NCI-H2227 treated with DMSO at 0.1 percent for 48 hours (cell line): ENCODE measurements around the gene SRGAP2C.
"Not testable (repeated sequence)": the region's sequence is repeated elsewhere in the genome, so short reads cannot be mapped to it uniquely, and the experiment has no call there.

ENCODE experiments used
- DNase-seq: peaks from one replicate; lab custom pipeline; 2025; lab: John Stamatoyannopoulos, UW

Gene SRGAP2C

GRCh38 chr1:121227544-121228330 lies 43.0 kb downstream of the SRGAP2C start:
- DNase-seq = not testable (repeated sequence)

GRCh38 chr1:121230636-121231035 lies 45.9 kb downstream of the SRGAP2C start:
- not testable (repeated sequence) for DNase-seq

GRCh38 chr1:121232445-121233125 lies 47.8 kb downstream of the SRGAP2C start:
- not testable (repeated sequence) for DNase-seq

GRCh38 chr1:121234090-121234759 lies 49.5 kb downstream of the SRGAP2C start:
- DNase-seq = not testable (repeated sequence)

GRCh38 chr1:121238384-121238783 lies 53.6 kb downstream of the SRGAP2C start:
- not testable (repeated sequence) for DNase-seq

- not testable (repeated sequence) for DNase-seq
Observed at GRCh38 chr1:121243913-121244312, 59.1 kb downstream of the SRGAP2C start.

- not testable (repeated sequence) for DNase-seq
Observed at GRCh38 chr1:121246399-121246798, 61.6 kb downstream of the SRGAP2C start.

GRCh38 chr1:121252656-121253055 lies 67.9 kb downstream of the SRGAP2C start:
- DNase-seq = not testable (repeated sequence)

GRCh38 chr1:121254618-121255017 lies 69.8 kb downstream of the SRGAP2C start:
- not testable (repeated sequence) for DNase-seq

- DNase-seq = not testable (repeated sequence)
Observed at GRCh38 chr1:121257632-121258031, 72.9 kb downstream of the SRGAP2C start.

- DNase-seq = not testable (repeated sequence)
Observed at GRCh38 chr1:121258134-121258533, 73.4 kb downstream of the SRGAP2C start.

GRCh38 chr1:121260205-121260604 lies 75.4 kb downstream of the SRGAP2C start:
- not testable (repeated sequence) for DNase-seq

GRCh38 chr1:121262163-121262562 lies 77.4 kb downstream of the SRGAP2C start:
- DNase-seq = not testable (repeated sequence)

GRCh38 chr1:121263789-121264244 lies 79.0 kb downstream of the SRGAP2C start:
- not testable (repeated sequence) for DNase-seq

- DNase-seq = not testable (repeated sequence)
Observed at GRCh38 chr1:121267072-121267471, 82.3 kb downstream of the SRGAP2C start.

- DNase-seq = not testable (repeated sequence)
Observed at GRCh38 chr1:121269309-121269708, 84.5 kb downstream of the SRGAP2C start.

- not testable (repeated sequence) for DNase-seq
Observed at GRCh38 chr1:121269973-121270372, 85.2 kb downstream of the SRGAP2C start.

- not testable (repeated sequence) for DNase-seq
Observed at GRCh38 chr1:121271143-121271715, 86.5 kb downstream of the SRGAP2C start.

GRCh38 chr1:121275435-121275834 lies 90.7 kb downstream of the SRGAP2C start:
- not testable (repeated sequence) for DNase-seq

- DNase-seq = not testable (repeated sequence)
Observed at GRCh38 chr1:121278202-121278601, 93.4 kb downstream of the SRGAP2C start.

GRCh38 chr1:121278777-121279547 lies 94.2 kb downstream of the SRGAP2C start:
- not testable (repeated sequence) for DNase-seq
